ENCODE measurements around the gene OR1E1. TPM values are rescaled to one million over a fixed set of nuclear protein-coding genes. Genes with fewer than 3 reads are reported as not detected.

Gene OR1E1
- total and polyA plus RNA-seq, 2 experiments from 2014 or later = not detected

DNA sequence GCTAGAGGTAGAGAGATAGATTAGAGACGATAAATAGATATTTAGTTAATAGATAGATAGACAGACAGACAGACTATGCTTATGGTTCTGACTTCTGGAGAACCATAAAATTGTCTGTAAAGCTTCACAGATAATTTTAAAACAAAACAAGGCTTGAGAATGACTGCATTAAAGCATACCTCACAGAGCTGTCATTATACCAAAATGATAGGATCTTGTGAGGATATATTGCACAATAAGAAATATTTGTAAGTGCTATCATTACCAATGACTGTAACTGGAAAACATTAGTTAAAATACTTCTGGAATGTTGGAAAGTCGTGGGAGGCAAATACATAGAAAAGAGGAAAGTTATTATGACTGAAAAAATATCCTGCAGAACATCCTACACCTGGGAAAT, 3.6 kb upstream of the OR1E1 start:
- H3K4me1 ChIP-seq (ENCODE audit: insufficient read depth) = no peaks in the 10 kb centered on the region
- H3K27me3 ChIP-seq (ENCODE audit: insufficient read depth) = no peaks in the 10 kb centered on the region
- H3F3A ChIP-seq (replicated peaks; ENCODE audit: low read depth) = no peaks in the 10 kb centered on the region
- no peak overlapping the region for H2AFZ ChIP-seq
- H3K36me3 ChIP-seq (ENCODE audit: insufficient read depth) = no peaks in the 10 kb centered on the region
- TF ChIP-seq JUNB (IDR thresholded peaks at IDR 0.05; ENCODE audit: unreplicated experiment) (no peak), EZH2 (IDR thresholded peaks at IDR 0.05; ENCODE audit: low read depth, unreplicated experiment) (no peak), STAT1 (IDR thresholded peaks at IDR 0.05; ENCODE audit: unreplicated experiment) (no peak), NANOG (IDR thresholded peaks at IDR 0.05; ENCODE audit: borderline replicate concordance) (no peak), ZNF331 (CRISPR knock-in tag; IDR thresholded peaks at IDR 0.05; ENCODE audit: low read depth) (no peak), POLR2AphosphoS5 (IDR thresholded peaks at IDR 0.05; ENCODE audit: low read depth) (no peak), CREB1 (CRISPR knock-in tag; IDR thresholded peaks at IDR 0.05; ENCODE audit: low read depth) (no peak), EZH2phosphoT487 (IDR thresholded peaks at IDR 0.05; ENCODE audit: unreplicated experiment) (no peak)
- TF ChIP-seq, protein P1, sequence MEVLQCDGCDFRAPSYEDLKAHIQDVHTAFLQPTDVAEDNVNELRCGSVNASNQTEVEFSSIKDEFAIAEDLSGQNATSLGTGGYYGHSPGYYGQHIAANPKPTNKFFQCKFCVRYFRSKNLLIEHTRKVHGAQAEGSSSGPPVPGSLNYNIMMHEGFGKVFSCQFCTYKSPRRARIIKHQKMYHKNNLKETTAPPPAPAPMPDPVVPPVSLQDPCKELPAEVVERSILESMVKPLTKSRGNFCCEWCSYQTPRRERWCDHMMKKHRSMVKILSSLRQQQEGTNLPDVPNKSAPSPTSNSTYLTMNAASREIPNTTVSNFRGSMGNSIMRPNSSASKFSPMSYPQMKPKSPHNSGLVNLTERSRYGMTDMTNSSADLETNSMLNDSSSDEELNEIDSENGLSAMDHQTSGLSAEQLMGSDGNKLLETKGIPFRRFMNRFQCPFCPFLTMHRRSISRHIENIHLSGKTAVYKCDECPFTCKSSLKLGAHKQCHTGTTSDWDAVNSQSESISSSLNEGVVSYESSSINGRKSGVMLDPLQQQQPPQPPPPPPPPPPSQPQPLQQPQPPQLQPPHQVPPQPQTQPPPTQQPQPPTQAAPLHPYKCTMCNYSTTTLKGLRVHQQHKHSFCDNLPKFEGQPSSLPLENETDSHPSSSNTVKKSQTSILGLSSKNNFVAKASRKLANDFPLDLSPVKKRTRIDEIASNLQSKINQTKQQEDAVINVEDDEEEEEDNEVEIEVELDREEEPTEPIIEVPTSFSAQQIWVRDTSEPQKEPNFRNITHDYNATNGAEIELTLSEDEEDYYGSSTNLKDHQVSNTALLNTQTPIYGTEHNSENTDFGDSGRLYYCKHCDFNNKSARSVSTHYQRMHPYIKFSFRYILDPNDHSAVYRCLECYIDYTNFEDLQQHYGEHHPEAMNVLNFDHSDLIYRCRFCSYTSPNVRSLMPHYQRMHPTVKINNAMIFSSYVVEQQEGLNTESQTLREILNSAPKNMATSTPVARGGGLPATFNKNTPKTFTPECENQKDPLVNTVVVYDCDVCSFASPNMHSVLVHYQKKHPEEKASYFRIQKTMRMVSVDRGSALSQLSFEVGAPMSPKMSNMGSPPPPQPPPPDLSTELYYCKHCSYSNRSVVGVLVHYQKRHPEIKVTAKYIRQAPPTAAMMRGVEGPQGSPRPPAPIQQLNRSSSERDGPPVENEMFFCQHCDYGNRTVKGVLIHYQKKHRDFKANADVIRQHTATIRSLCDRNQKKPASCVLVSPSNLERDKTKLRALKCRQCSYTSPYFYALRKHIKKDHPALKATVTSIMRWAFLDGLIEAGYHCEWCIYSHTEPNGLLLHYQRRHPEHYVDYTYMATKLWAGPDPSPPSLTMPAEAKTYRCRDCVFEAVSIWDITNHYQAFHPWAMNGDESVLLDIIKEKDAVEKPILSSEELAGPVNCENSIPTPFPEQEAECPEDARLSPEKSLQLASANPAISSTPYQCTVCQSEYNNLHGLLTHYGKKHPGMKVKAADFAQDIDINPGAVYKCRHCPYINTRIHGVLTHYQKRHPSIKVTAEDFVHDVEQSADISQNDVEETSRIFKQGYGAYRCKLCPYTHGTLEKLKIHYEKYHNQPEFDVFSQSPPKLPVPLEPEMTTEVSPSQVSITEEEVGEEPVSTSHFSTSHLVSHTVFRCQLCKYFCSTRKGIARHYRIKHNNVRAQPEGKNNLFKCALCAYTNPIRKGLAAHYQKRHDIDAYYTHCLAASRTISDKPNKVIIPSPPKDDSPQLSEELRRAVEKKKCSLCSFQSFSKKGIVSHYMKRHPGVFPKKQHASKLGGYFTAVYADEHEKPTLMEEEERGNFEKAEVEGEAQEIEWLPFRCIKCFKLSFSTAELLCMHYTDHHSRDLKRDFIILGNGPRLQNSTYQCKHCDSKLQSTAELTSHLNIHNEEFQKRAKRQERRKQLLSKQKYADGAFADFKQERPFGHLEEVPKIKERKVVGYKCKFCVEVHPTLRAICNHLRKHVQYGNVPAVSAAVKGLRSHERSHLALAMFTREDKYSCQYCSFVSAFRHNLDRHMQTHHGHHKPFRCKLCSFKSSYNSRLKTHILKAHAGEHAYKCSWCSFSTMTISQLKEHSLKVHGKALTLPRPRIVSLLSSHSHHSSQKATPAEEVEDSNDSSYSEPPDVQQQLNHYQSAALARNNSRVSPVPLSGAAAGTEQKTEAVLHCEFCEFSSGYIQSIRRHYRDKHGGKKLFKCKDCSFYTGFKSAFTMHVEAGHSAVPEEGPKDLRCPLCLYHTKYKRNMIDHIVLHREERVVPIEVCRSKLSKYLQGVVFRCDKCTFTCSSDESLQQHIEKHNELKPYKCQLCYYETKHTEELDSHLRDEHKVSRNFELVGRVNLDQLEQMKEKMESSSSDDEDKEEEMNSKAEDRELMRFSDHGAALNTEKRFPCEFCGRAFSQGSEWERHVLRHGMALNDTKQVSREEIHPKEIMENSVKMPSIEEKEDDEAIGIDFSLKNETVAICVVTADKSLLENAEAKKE (CRISPR knock-in tag; IDR thresholded peaks at IDR 0.05) = no peak
- TF ChIP-seq, protein P2, sequence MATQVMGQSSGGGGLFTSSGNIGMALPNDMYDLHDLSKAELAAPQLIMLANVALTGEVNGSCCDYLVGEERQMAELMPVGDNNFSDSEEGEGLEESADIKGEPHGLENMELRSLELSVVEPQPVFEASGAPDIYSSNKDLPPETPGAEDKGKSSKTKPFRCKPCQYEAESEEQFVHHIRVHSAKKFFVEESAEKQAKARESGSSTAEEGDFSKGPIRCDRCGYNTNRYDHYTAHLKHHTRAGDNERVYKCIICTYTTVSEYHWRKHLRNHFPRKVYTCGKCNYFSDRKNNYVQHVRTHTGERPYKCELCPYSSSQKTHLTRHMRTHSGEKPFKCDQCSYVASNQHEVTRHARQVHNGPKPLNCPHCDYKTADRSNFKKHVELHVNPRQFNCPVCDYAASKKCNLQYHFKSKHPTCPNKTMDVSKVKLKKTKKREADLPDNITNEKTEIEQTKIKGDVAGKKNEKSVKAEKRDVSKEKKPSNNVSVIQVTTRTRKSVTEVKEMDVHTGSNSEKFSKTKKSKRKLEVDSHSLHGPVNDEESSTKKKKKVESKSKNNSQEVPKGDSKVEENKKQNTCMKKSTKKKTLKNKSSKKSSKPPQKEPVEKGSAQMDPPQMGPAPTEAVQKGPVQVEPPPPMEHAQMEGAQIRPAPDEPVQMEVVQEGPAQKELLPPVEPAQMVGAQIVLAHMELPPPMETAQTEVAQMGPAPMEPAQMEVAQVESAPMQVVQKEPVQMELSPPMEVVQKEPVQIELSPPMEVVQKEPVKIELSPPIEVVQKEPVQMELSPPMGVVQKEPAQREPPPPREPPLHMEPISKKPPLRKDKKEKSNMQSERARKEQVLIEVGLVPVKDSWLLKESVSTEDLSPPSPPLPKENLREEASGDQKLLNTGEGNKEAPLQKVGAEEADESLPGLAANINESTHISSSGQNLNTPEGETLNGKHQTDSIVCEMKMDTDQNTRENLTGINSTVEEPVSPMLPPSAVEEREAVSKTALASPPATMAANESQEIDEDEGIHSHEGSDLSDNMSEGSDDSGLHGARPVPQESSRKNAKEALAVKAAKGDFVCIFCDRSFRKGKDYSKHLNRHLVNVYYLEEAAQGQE (IDR thresholded peaks at IDR 0.05; ENCODE audit: unreplicated experiment) = no peak
- TF ChIP-seq, protein P3, sequence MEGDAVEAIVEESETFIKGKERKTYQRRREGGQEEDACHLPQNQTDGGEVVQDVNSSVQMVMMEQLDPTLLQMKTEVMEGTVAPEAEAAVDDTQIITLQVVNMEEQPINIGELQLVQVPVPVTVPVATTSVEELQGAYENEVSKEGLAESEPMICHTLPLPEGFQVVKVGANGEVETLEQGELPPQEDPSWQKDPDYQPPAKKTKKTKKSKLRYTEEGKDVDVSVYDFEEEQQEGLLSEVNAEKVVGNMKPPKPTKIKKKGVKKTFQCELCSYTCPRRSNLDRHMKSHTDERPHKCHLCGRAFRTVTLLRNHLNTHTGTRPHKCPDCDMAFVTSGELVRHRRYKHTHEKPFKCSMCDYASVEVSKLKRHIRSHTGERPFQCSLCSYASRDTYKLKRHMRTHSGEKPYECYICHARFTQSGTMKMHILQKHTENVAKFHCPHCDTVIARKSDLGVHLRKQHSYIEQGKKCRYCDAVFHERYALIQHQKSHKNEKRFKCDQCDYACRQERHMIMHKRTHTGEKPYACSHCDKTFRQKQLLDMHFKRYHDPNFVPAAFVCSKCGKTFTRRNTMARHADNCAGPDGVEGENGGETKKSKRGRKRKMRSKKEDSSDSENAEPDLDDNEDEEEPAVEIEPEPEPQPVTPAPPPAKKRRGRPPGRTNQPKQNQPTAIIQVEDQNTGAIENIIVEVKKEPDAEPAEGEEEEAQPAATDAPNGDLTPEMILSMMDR (conservative IDR thresholded peaks at IDR 0.05; ENCODE audit: low read depth in 2 of 2) = no peak
- TF ChIP-seq, protein P4, sequence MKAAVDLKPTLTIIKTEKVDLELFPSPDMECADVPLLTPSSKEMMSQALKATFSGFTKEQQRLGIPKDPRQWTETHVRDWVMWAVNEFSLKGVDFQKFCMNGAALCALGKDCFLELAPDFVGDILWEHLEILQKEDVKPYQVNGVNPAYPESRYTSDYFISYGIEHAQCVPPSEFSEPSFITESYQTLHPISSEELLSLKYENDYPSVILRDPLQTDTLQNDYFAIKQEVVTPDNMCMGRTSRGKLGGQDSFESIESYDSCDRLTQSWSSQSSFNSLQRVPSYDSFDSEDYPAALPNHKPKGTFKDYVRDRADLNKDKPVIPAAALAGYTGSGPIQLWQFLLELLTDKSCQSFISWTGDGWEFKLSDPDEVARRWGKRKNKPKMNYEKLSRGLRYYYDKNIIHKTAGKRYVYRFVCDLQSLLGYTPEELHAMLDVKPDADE (IDR thresholded peaks at IDR 0.05) = no peak
- H3K4me3 Mint-ChIP-seq = no peak overlapping the region
- ATAC-seq (no peak), DNase-seq (ENCODE audit: low spot score) (no peak)
- H3K27ac ChIP-seq (ENCODE audit: low read depth) = no peak overlapping the region
- no peak overlapping the region for H3K27ac Mint-ChIP-seq
- H3K4me2 ChIP-seq = no peak overlapping the region
- H3K79me2 ChIP-seq (replicated peaks; ENCODE audit: insufficient read depth) = no peaks in the 10 kb centered on the region
- peaks cover 51% of the 10 kb centered on the region for H3K9me3 Mint-ChIP-seq
- no peaks in the 10 kb centered on the region for H3K4me1 Mint-ChIP-seq
- H3K36me3 Mint-ChIP-seq (ENCODE audit: low read depth) = no peaks in the 10 kb centered on the region; the same call in 2 of the 3 replicates
- H3K4me3 ChIP-seq = no peak overlapping the region
- 0 out of 2 replicates have a peak, but pooled peaks cover 5% of the 10 kb centered on the region for H3K9me2 ChIP-seq (ENCODE audit: insufficient read depth)
- no peaks in the 10 kb centered on the region for H3K27me3 Mint-ChIP-seq (ENCODE audit: insufficient read depth, low read depth, poor library complexity)
- H4K20me1 ChIP-seq (replicated peaks; ENCODE audit: insufficient read depth) = no peaks in the 10 kb centered on the region

Data from GM23338 (cell line).